H9 (cell line): ENCODE measurements around the gene RPL29. TPM values are rescaled to one million over a fixed set of nuclear protein-coding genes. Genes with fewer than 3 reads are reported as not detected.

Experiments
- DNase-seq: peaks from one replicate; pipeline ENCODE4 v3.0.0-alpha.2; 2017
- H2AFZ ChIP-seq: one replicate; pipeline ENCODE4 v1.6.1; 2013; ENCODE audit warnings: mild to moderate bottlenecking, low read length, control low read depth, moderate library complexity
- H2AK5ac ChIP-seq: 2 replicates; pipeline ENCODE4 v1.6.1; 2013; ENCODE audit warnings: low read length, control low read depth, mixed read lengths; ENCODE audit not compliant: insufficient read length
- H2BK120ac ChIP-seq: one replicate; pipeline ENCODE4 v1.6.1; 2013; ENCODE audit warnings: low read depth, mild to moderate bottlenecking, low read length, control low read depth, inconsistent platforms; ENCODE audit not compliant: poor library complexity, severe bottlenecking
- H2BK12ac ChIP-seq: 2 replicates; pipeline ENCODE4 v1.6.1; 2013; ENCODE audit warnings: low read length, control low read depth, mixed read lengths, low read depth; ENCODE audit not compliant: insufficient read length
- H2BK15ac ChIP-seq: 2 replicates; pipeline ENCODE4 v1.6.1; 2013; ENCODE audit warnings: low read depth, low read length, control low read depth
- H2BK20ac ChIP-seq: one replicate; pipeline ENCODE4 v1.6.1; 2013; ENCODE audit warnings: low read depth, mild to moderate bottlenecking, low read length, control low read depth, inconsistent platforms; ENCODE audit not compliant: poor library complexity, severe bottlenecking
- H2BK5ac ChIP-seq: 2 replicates; pipeline ENCODE4 v1.6.1; 2013; ENCODE audit warnings: low read length, control low read depth, mixed read lengths; ENCODE audit not compliant: insufficient read length
- H3K14ac ChIP-seq: 2 replicates; pipeline ENCODE4 v1.6.1; 2013; ENCODE audit warnings: low read length, control low read depth; ENCODE audit not compliant: insufficient read depth
- H3K18ac ChIP-seq: 2 replicates; pipeline ENCODE4 v1.6.1; 2013; ENCODE audit warnings: low read depth, mild to moderate bottlenecking, mixed read lengths, low read length, control low read depth; ENCODE audit not compliant: insufficient read length
- H3K23ac ChIP-seq: 2 replicates; pipeline ENCODE4 v1.6.1; 2013; ENCODE audit warnings: low read length, control low read depth, mixed read lengths, low read depth; ENCODE audit not compliant: insufficient read length
- H3K23me2 ChIP-seq: 2 replicates; pipeline ENCODE4 v1.6.1; 2013; ENCODE audit warnings: low read depth, mild to moderate bottlenecking, mixed read lengths, low read length, control low read depth; ENCODE audit not compliant: insufficient read length, poor library complexity, severe bottlenecking
- H3K27ac ChIP-seq: 2 replicates; pipeline ENCODE4 v1.5.1; 2013; ENCODE audit warnings: low read length, control low read depth, mixed read lengths, low read depth; ENCODE audit not compliant: insufficient read length
- H3K27me3 ChIP-seq: 2 replicates; pipeline ENCODE4 v1.6.1; 2013; ENCODE audit warnings: low read length, control low read depth, inconsistent platforms; ENCODE audit not compliant: insufficient read depth
- H3K4ac ChIP-seq: 2 replicates; pipeline ENCODE4 v1.6.1; 2013; ENCODE audit warnings: low read depth, mild to moderate bottlenecking, control low read depth, inconsistent platforms, low read length, moderate library complexity
- H3K4me1 ChIP-seq: 2 replicates; pipeline ENCODE4 v1.6.1; 2013; ENCODE audit warnings: low read length, control low read depth, inconsistent platforms; ENCODE audit not compliant: insufficient read depth
- H3K4me2 ChIP-seq: 2 replicates; pipeline ENCODE4 v1.6.1; 2013; ENCODE audit warnings: low read length, control low read depth, mixed read lengths; ENCODE audit not compliant: insufficient read length, insufficient read depth
- H3K56ac ChIP-seq: 2 replicates; pipeline ENCODE4 v1.6.1; 2013; ENCODE audit warnings: low read depth, mild to moderate bottlenecking, mixed read lengths, low read length, control low read depth; ENCODE audit not compliant: insufficient read length
- H3K79me1 ChIP-seq: 2 replicates; pipeline ENCODE4 v1.6.1; 2013; ENCODE audit warnings: low read depth, mild to moderate bottlenecking, moderate library complexity, low read length, control low read depth, inconsistent platforms; ENCODE audit not compliant: insufficient read depth, poor library complexity, severe bottlenecking
- H3K79me2 ChIP-seq: 2 replicates; pipeline ENCODE4 v1.6.1; 2013; ENCODE audit warnings: low read length, control low read depth, inconsistent platforms; ENCODE audit not compliant: insufficient read depth
- H3K9ac ChIP-seq: 2 replicates; pipeline ENCODE4 v1.6.1; 2013; ENCODE audit warnings: low read length, control low read depth, mixed read lengths; ENCODE audit not compliant: insufficient read length; ENCODE audit errors: extremely low read depth
- H3K9me3 ChIP-seq: one replicate; pipeline ENCODE4 v1.6.1; 2013; ENCODE audit warnings: low read depth, low read length, inconsistent platforms; ENCODE audit not compliant: control insufficient read depth
- H3T11ph ChIP-seq: one replicate; pipeline ENCODE4 v1.6.1; 2013; ENCODE audit warnings: mild to moderate bottlenecking, low read length, control low read depth, inconsistent platforms
- H4K20me1 ChIP-seq: one replicate; pipeline ENCODE4 v1.6.1; 2013; ENCODE audit not compliant: control insufficient read depth, insufficient read length, insufficient read depth
- H4K5ac ChIP-seq: 2 replicates; pipeline ENCODE4 v1.6.1; 2013; ENCODE audit warnings: low read depth, mild to moderate bottlenecking, mixed read lengths, low read length, control low read depth; ENCODE audit not compliant: insufficient read length
- H4K8ac ChIP-seq: replicated peaks from 2 replicates; pipeline ENCODE4 v1.6.1; 2013; ENCODE audit warnings: low read length, control low read depth, mixed read lengths, low read depth; ENCODE audit not compliant: insufficient read length
- H4K91ac ChIP-seq: 2 replicates; pipeline ENCODE4 v1.6.1; 2013; ENCODE audit warnings: low read depth, mild to moderate bottlenecking, moderate library complexity, mixed read lengths, low read length, control low read depth; ENCODE audit not compliant: insufficient read length
- H3K27ac Mint-ChIP-seq, 3 experiments: 2 replicates in 2 of 3; 3 replicates in 1 of 3; pipeline ENCODE4 v1.8.0; 2020 to 2021; ENCODE audit warnings: mixed read lengths in 3 of 3, mild to moderate bottlenecking in 1 of 3, moderate library complexity in 1 of 3
- H3K27me3 Mint-ChIP-seq: 2 replicates; pipeline ENCODE4 v1.8.0; 2021; ENCODE audit warnings: low read depth, mild to moderate bottlenecking, moderate library complexity, mixed read lengths
- H3K36me3 Mint-ChIP-seq, 3 experiments: 2 replicates in 2 of 3; 3 replicates in 1 of 3; pipeline ENCODE4 v1.8.0; 2020 to 2021; ENCODE audit warnings: low read depth in 3 of 3, mixed read lengths in 3 of 3; ENCODE audit not compliant: insufficient read depth in 1 of 3
- H3K4me1 Mint-ChIP-seq, 2 experiments: 2 replicates each; pipeline ENCODE4 v1.8.0; 2020; ENCODE audit warnings: mixed read lengths in 2 of 2
- H3K4me3 Mint-ChIP-seq, 2 experiments: 2 replicates in 1 of 2; 3 replicates in 1 of 2; pipeline ENCODE4 v1.8.0; 2020 to 2021; ENCODE audit warnings: mild to moderate bottlenecking in 2 of 2, mixed read lengths in 2 of 2, moderate library complexity in 1 of 2
- H3K9me3 Mint-ChIP-seq, 2 experiments: 2 replicates in 1 of 2; 3 replicates in 1 of 2; pipeline ENCODE4 v1.8.0; 2020; ENCODE audit warnings: mild to moderate bottlenecking in 2 of 2, mixed read lengths in 2 of 2, moderate library complexity in 1 of 2
- WGBS: extraction: QIAGEN DNeasy Blood & Tissue Kit; methylation state at CpG from one replicate; pipeline ENCODE4 v1.1.7; 2013; ENCODE audit warnings: missing lambda C conversion rate, low lambda C conversion rate, mixed read lengths; ENCODE audit not compliant: insufficient read length; ENCODE audit errors: extremely low coverage; 5-methylcytosine and 5-hydroxymethylcytosine counted together
- total RNA-seq: library from RNA; stranded (reverse); gene quantifications from 2 replicates; pipeline ENCODE4 v1.2.1, GENCODE V29; 2021
- TF ChIP-seq, protein P1 (sequence below): fragments of 200-600 bp; sonication (generic); conservative IDR thresholded peaks from 3 replicates; pipeline ENCODE4 v1.8.0; 2021; ENCODE audit warnings: antibody characterized with exemption, mild to moderate bottlenecking

The RPL29 gene
- total RNA-seq, 1 experiment from 2014 or later: 1,592 TPM

DNA sequence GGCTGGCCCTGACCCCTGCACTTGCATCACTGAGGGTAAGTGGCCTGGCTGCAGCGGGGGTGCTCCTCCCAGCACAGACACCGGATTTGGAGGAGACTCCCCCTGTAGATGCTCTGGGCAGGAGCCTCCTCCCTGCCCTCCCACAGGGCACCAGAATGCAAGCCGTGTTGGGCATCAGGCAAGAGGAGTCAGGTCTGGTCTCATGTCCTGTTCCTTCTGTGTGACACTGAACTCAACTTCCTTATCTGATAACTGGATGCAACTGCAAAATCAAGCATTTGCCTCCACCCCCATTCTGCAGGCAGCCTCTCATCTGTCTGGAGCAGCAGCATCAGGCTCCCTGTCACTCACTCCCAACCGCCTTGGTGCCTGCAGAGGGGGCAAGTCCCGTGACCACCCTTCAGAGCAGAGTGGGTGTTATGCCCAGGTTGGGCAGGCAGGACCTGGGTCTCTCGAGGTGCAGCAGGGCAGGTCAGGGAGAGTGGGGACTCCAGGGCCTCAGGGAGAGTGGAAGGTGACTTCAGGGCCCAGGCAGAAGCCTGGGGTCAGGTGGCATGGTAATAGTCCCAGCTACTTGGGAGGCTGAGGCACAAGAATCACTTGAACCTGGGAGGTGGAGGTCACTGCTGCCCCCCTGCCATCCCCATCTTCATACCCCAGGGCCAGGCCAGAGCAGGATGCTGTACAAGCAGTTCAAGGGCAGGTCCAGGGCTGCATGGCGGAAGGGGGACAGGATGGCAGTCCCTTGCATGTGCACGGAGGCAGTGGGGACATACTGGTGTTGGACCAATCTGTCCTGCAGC, 10.5 kb upstream of the RPL29 start:
- Histone ChIP-seq H2BK12ac (no peak overlapping the region), H4K5ac (no peak overlapping the region), H3T11ph (no peak overlapping the region), H3K27me3 (no peaks in the 10 kb centered on the region), H4K8ac (no peak overlapping the region), H3K79me2 (no peaks in the 10 kb centered on the region), H3K23me2 (no peaks in the 10 kb centered on the region), H2AK5ac (no peak overlapping the region), H3K56ac (no peak overlapping the region), H3K9ac (no peak overlapping the region), H3K4me2 (peak overlapping the region; percentile 36), H2BK120ac (no peak overlapping the region), H2BK20ac (no peak overlapping the region), H2AFZ (no peak overlapping the region), H3K79me1 (no peaks in the 10 kb centered on the region), H3K4me1 (peaks cover 15% of the 10 kb centered on the region; the same call in 1 of the 2 replicates), H4K20me1 (no peaks in the 10 kb centered on the region), H3K27ac (no peak overlapping the region), H3K9me3 (no peaks in the 10 kb centered on the region), H3K14ac (0 out of 2 replicates have a peak overlapping the region, but pooled peaks have one; percentile 31), H4K91ac (no peak overlapping the region), H3K23ac (no peak overlapping the region), H2BK5ac (no peak overlapping the region), H2BK15ac (no peak overlapping the region), H3K18ac (peak overlapping the region; percentile 5), H3K4ac (no peak overlapping the region)
- peaks cover 4% of the 10 kb centered on the region for H3K27me3 Mint-ChIP-seq
- peaks cover 50 to 62% of the 10 kb centered on the region in 2 experiments for H3K4me1 Mint-ChIP-seq
- peak overlapping the region in 2 of 3 experiments; percentile 20 to 44; a peak in 2 of 7 replicates for H3K27ac Mint-ChIP-seq
- H3K4me3 Mint-ChIP-seq: peak overlapping the region; percentile 45 to 75
- WGBS: no CpG with 5 or more reads among the region's 8 CpGs
- no peaks in the 10 kb centered on the region; a peak in 1 of 7 replicates for H3K36me3 Mint-ChIP-seq
- TF ChIP-seq, protein P1, sequence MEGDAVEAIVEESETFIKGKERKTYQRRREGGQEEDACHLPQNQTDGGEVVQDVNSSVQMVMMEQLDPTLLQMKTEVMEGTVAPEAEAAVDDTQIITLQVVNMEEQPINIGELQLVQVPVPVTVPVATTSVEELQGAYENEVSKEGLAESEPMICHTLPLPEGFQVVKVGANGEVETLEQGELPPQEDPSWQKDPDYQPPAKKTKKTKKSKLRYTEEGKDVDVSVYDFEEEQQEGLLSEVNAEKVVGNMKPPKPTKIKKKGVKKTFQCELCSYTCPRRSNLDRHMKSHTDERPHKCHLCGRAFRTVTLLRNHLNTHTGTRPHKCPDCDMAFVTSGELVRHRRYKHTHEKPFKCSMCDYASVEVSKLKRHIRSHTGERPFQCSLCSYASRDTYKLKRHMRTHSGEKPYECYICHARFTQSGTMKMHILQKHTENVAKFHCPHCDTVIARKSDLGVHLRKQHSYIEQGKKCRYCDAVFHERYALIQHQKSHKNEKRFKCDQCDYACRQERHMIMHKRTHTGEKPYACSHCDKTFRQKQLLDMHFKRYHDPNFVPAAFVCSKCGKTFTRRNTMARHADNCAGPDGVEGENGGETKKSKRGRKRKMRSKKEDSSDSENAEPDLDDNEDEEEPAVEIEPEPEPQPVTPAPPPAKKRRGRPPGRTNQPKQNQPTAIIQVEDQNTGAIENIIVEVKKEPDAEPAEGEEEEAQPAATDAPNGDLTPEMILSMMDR: no peak
- no peaks in the 10 kb centered on the region for H3K9me3 Mint-ChIP-seq
- no peak for DNase-seq
